GM23248 (cell line): Measurements from ENCODE around the gene TMC2.

ENCODE experiments used
- EZH2 ChIP-seq: fragments of 200-600 bp; sonication (generic); IDR thresholded peaks from 2 replicates; pipeline ENCODE4 v1.6.1; 2018; ENCODE audit warnings: antibody characterized with exemption, mild to moderate bottlenecking; ENCODE audit not compliant: insufficient read depth, poor library complexity, severe bottlenecking
- EZH2phosphoT487 ChIP-seq: fragments of 200-600 bp; sonication (generic); IDR thresholded peaks from 2 replicates; pipeline ENCODE4 v1.6.1; 2018; ENCODE audit warnings: antibody characterized with exemption, moderate library complexity, mild to moderate bottlenecking, low read depth; ENCODE audit not compliant: insufficient read depth

GRCh38 chr20:2595076-2595475 is 58.7 kb downstream of the TMC2 start:
- no peak for TF ChIP-seq EZH2phosphoT487
- no peak for TF ChIP-seq EZH2
